Transverse colon (tissue), 4 donors: ENCODE results near the gene MDP1. TPM values are rescaled to one million over a fixed set of nuclear protein-coding genes. Genes with fewer than 3 reads are reported as not detected.

Experiments
- DNase-seq: peaks from one replicate; pipeline ENCODE4 v3.0.0-alpha.2; 2019
- H3K27ac ChIP-seq, 4 donors: fragments of 200-600 bp; sonication (generic); 2 replicates each; pipeline ENCODE4 v1.5.1; 2016 to 2018; ENCODE audit warnings: inconsistent platforms in 4 of 4
- H3K27me3 ChIP-seq: fragments of 200-600 bp; sonication (generic); 2 replicates; pipeline ENCODE4 v1.5.1; 2017; ENCODE audit warnings: inconsistent platforms
- H3K36me3 ChIP-seq, 4 donors: fragments of 200-600 bp; sonication (generic); 2 replicates each; pipeline ENCODE4 v1.5.1; 2017 to 2019; ENCODE audit warnings: inconsistent platforms in 4 of 4
- H3K4me1 ChIP-seq, 4 donors: fragments of 200-600 bp; sonication (generic); 2 replicates each; pipeline ENCODE4 v1.5.1; 2017 to 2020; ENCODE audit warnings: inconsistent platforms in 4 of 4
- H3K4me3 ChIP-seq, 4 donors: fragments of 200-600 bp; sonication (generic); 1 replicate in 1 of 4; 2 replicates in 3 of 4; pipeline versions ENCODE4 v1.5.1 to v1.6.1; 2017 to 2019; ENCODE audit warnings: inconsistent platforms in 4 of 4
- H3K9me3 ChIP-seq, 2 donors: fragments of 200-600 bp; sonication (generic); 2 replicates each; pipeline ENCODE4 v1.5.1; 2017 to 2019; ENCODE audit warnings: inconsistent platforms in 2 of 2
- EP300 ChIP-seq: sonication (generic); formaldehyde crosslinking; IDR thresholded peaks from one replicate; pipeline ENCODE4 v1.6.1; 2017; ENCODE audit warnings: antibody characterized with exemption, low read depth
- POLR2A ChIP-seq: fragments of 450-650 bp; IDR thresholded peaks from one replicate; pipeline ENCODE4 v1.6.1; 2016; ENCODE audit warnings: antibody characterized with exemption, mild to moderate bottlenecking, moderate library complexity
- POLR2AphosphoS5 ChIP-seq, 3 donors: sonication (generic); formaldehyde crosslinking; IDR thresholded peaks; one replicate each; pipeline ENCODE4 v1.6.1; 2016; ENCODE audit warnings: antibody characterized with exemption in 3 of 3
- WGBS, 2 donors: methylation state at CpG; one replicate each; pipeline ENCODE4 v1.1.5; 2018; ENCODE audit warnings: low coverage in 1 of 2; 5-methylcytosine and 5-hydroxymethylcytosine counted together
- in situ Hi-C, 4 donors: fragments of 200-750 bp; cut with MboI; loops; one replicate each; pipeline versions ENCODE4 v1.15.0 to v1.15.1; 2017; ENCODE audit warnings: low sequenced_read_pairs in 3 of 4, low pct_ligation_motif_present in 1 of 4, low pct_unique_long_range_greater_than_20kb in 1 of 4
- intact Hi-C: fragments of 100-400 bp; cut with DNase I; formaldehyde crosslinking; loops from one replicate; pipeline ENCODE4 v1.15.1; 2023; ENCODE audit warnings: low total_unique reads
- total RNA-seq, 4 donors: library from RNA; depleted of rRNA; stranded (reverse); fragments of >200 nt; gene quantifications; one replicate each; pipeline ENCODE4 v1.1.0, GENCODE V29; 2016
- TF ChIP-seq, protein P1 (sequence below), 5 experiments: fragments of 200-600 bp in 3 of 5; fragments of 450-650 bp in 2 of 5; sonication (generic) in 3 of 5; IDR thresholded peaks; 1 replicate in 2 of 5; 2 replicates in 3 of 5; pipeline ENCODE4 v1.5.1; 2016 to 2017; ENCODE audit warnings: antibody characterized with exemption in 5 of 5, inconsistent platforms in 3 of 5, mild to moderate bottlenecking in 2 of 5, moderate library complexity in 1 of 5

The MDP1 gene
- total RNA-seq, 4 donors from 2014 or later = 11.1 to 116 (median 40.2) TPM

DNA sequence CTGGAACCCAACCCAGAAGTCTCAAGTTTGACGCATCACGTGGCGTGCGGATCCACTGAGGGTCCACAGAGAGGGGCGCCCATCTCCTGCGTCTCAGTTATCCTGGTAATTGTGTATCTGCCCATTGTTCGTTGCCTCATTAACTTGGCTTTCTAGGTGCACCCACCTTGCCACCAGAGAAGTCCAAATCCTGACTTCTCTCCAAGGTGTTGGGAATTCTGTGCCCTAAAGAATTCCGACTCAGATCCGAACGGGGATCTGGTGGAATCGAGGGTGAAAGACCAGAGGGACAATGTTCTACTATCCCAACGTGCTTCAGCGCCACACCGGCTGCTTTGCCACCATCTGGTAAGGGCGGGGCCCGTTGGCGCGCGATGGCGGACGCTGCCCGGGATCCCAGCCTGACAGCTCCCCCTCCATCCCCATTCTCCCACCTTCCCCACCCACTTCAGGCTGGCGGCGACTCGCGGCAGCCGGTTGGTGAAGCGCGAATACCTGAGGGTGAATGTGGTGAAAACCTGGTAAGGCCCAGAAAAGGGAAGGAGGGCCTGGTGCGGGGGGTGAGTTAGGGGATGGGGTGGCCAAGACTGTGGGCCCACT, 43.5 kb downstream of the MDP1 start:
- in situ Hi-C loops = no loop called here
- H3K4me1 ChIP-seq = peaks cover 0 to 7% (median 4%) of the 10 kb centered on the region in 4 donors
- H3K27me3 ChIP-seq = no peaks in the 10 kb centered on the region
- DNase-seq = no peak
- peak overlapping the region in 3 of 4 donors; percentile 30 to 70 (median 57) for H3K27ac ChIP-seq
- peak overlapping the region in 2 of 4 donors; percentile 26 to 41 for H3K4me3 ChIP-seq
- WGBS, 2 donors = 52% methylated on average over 30 of the region's 30 CpGs; no CpG with 5 or more reads in 1 of the 2 donors
- peaks cover 0 to 16% (median 3%) of the 10 kb centered on the region in 4 donors for H3K36me3 ChIP-seq
- intact Hi-C loops = no loop called here
- TF ChIP-seq POLR2AphosphoS5 (IDR thresholded peaks at IDR 0.05) = no peak
- no peak for TF ChIP-seq POLR2A
- no peak for TF ChIP-seq EP300
- TF ChIP-seq, protein P1, sequence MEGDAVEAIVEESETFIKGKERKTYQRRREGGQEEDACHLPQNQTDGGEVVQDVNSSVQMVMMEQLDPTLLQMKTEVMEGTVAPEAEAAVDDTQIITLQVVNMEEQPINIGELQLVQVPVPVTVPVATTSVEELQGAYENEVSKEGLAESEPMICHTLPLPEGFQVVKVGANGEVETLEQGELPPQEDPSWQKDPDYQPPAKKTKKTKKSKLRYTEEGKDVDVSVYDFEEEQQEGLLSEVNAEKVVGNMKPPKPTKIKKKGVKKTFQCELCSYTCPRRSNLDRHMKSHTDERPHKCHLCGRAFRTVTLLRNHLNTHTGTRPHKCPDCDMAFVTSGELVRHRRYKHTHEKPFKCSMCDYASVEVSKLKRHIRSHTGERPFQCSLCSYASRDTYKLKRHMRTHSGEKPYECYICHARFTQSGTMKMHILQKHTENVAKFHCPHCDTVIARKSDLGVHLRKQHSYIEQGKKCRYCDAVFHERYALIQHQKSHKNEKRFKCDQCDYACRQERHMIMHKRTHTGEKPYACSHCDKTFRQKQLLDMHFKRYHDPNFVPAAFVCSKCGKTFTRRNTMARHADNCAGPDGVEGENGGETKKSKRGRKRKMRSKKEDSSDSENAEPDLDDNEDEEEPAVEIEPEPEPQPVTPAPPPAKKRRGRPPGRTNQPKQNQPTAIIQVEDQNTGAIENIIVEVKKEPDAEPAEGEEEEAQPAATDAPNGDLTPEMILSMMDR (IDR thresholded peaks at IDR 0.05) = no peak
- no peaks in the 10 kb centered on the region for H3K9me3 ChIP-seq

DNA sequence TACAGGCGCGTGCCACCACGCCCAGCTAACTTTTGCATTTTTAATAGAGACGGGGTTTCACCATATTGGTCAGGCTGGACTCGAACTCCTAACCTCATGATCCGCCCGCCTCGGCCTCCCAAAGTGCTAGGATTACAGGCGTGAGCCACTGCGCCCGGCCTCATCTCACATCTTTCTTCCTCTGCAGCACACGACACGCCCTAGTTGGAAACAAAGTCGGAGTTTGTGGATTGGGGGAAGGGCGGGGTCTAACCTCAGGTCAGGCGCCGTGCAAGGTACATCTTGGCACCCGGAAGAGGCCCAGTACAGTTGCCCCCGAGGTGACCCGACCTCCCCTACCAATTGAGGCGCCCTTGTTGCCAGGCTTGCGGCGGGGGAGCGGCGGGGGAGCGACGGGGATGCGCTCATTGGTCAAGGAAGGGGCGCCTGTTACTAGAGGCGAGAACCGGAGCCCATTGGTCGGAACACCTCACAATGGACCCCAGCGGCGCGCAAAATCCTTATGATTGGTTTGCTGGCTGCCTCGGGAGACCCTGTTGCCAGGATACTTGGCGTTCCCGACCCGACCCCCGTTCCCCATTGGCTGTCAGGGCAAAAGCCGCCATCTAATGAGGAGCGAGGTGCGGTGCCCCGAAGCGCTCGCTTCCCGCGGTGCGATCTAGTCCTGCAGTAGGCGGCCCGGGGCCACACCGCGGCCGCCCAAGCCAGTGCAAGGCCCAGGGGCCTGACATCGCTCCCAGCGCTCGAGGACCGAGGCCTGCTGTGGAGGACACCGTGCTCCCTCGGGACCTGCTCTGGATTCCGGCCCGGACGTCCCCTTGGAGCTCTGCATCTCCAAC, 44.2 kb downstream of the MDP1 start, which contains the start of gene REC8:
Gene REC8 (plus strand): TSS at position 659 of the 839 bp plus-strand sequence. CDS start 473 bp downstream, outside the sequence.
- peak within 1 kb of the TSS; percentile 6 to 70 (median 44) for H3K27ac ChIP-seq
- H3K27me3 ChIP-seq = no peaks in the 10 kb centered on the region
- H3K4me3 ChIP-seq = peak within 1 kb of the TSS in 2 of 4 donors; percentile 26 to 41
- H3K9me3 ChIP-seq = no peaks in the 10 kb centered on the region
- intact Hi-C loops = no loop called here
- in situ Hi-C loops = no loop called here
- WGBS, 2 donors = 40 to 52% methylated on average over 3 to 58 of the region's 63 CpGs
- peaks cover 0 to 19% (median under 1%) of the 10 kb centered on the region in 4 donors for H3K36me3 ChIP-seq
- peak; percentile 74 for DNase-seq
- peaks cover 0 to 7% (median 4%) of the 10 kb centered on the region in 4 donors for H3K4me1 ChIP-seq
- TF ChIP-seq POLR2A (peak; percentile 10), POLR2AphosphoS5 (IDR thresholded peaks at IDR 0.05) (peak in 1 of 3 donors; percentile 21), EP300 (no peak)

DNA sequence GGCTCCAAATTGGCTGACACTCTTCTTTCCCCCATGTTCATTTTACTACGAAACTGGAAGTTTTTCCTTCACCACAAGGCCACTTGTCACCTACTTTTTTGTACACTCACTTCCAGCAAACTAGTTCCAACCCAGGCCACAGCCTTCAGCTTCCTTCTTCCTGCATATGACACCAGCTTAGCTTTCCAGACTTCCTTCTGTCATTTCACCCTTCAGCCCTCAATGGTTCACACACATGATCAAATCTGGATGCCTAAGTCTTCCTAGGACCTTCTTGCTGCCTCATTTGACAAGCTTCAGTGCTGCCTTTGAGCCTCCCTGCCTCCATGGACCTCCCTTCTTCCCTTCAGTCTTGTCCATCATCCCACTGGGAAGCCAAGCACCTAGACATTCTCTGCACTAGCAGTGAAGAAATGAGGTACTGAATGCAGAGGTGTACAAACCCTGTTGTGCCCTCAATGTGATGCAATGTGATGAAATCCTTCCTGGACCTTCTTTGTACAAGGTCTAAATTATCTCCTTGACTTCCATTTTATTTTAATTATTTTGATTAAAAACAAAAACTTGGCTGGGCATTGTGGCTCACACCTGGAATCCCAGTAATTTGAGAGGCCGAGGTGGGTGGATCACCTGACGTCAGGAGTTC, 48.3 kb downstream of the MDP1 start:
- peaks cover 0 to 47% (median 15%) of the 10 kb centered on the region in 4 donors for H3K36me3 ChIP-seq
- no peak overlapping the region for H3K27ac ChIP-seq
- no peak for DNase-seq
- no peaks in the 10 kb centered on the region for H3K27me3 ChIP-seq
- 86 to 95% methylated on average over 2 to 3 of the region's 3 CpGs for WGBS, 2 donors
- H3K4me1 ChIP-seq = peaks cover 12 to 19% (median 13%) of the 10 kb centered on the region in 4 donors
- no peak for TF ChIP-seq POLR2AphosphoS5 (IDR thresholded peaks at IDR 0.05)
- TF ChIP-seq, protein P1 (IDR thresholded peaks at IDR 0.05) = no peak
- H3K4me3 ChIP-seq = no peak overlapping the region
- in situ Hi-C loops = no loop called here
- intact Hi-C loops = no loop called here
- H3K9me3 ChIP-seq = no peaks in the 10 kb centered on the region

DNA sequence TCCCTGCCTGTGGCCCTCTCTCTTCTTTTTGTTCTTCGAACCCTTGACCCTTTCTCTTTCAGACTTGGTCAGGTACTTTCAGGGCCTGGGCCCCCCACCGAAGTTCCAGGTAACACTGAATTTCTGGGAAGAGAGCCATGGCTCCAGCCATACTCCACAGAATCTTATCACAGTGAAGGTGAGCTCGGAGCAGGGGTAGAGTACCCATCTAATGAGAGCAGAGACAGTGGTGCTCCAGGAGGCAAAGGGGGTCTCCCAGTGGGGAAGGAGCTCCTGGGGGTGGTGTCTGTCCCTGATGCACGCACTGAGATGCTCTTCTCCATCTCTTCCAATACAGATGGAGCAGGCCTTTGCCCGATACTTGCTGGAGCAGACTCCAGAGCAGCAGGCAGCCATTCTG, 50.1 kb downstream of the MDP1 start:
- intact Hi-C loops = no loop called here
- no peak for DNase-seq
- H3K36me3 ChIP-seq = peaks cover 0 to 47% (median 15%) of the 10 kb centered on the region in 4 donors
- in situ Hi-C loops = no loop called here
- no peak overlapping the region for H3K27ac ChIP-seq
- TF ChIP-seq POLR2AphosphoS5 (IDR thresholded peaks at IDR 0.05) = no peak
- no peak for TF ChIP-seq EP300
- TF ChIP-seq POLR2A = no peak
- TF ChIP-seq, protein P1 (IDR thresholded peaks at IDR 0.05) = no peak
- no peak overlapping the region for H3K4me3 ChIP-seq
- H3K9me3 ChIP-seq = no peaks in the 10 kb centered on the region
- H3K27me3 ChIP-seq = no peaks in the 10 kb centered on the region
- H3K4me1 ChIP-seq = peaks cover 18 to 26% (median 21%) of the 10 kb centered on the region in 4 donors
- WGBS, 2 donors = 98 to 100% methylated on average over 4 to 5 of the region's 5 CpGs
